Activated CD4-positive, alpha-beta T cell treated with anti-CD3 and anti-CD28 coated beads for 48 hours (primary cell): ENCODE measurements around the gene SIGLEC12.
"Not testable (repeated sequence)": the region's sequence is repeated elsewhere in the genome, so short reads cannot be mapped to it uniquely, and the experiment has no call there.

ENCODE experiments used
- DNase-seq: peaks from one replicate; pipeline ENCODE4 v3.0.0-alpha.2; 2020

SIGLEC12 gene

GRCh38 chr19:51457351-51458013 lies 44.1 kb downstream of the SIGLEC12 start:
- no peak for DNase-seq

GRCh38 chr19:51456541-51457290 lies 44.9 kb downstream of the SIGLEC12 start:
- DNase-seq: no peak

DNA sequence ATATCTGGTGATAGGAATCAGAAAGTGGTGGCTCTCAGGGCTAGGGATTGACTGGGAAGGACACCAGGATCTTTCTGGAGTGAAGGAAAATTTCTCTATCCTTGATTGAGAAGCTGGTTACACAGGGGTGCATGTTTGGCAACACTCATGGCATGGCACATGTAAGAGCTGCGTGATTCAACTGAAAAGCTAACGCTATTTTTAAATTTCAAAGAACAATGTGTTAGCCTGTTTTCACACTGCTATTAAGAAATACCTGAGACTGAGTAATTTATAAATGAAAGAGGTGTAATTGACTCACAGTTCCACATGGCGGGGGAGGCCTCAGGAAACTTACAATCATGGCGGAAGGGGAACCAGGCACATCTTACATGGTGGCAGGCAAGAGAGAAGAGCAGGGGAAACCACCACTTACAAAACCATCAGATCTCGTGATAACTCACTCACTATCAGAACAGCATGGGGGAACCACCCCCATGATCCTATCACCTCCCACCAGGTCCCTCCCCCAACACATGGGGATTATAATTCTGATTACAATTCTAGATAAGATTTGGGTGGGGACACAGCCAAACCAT lies 50.8 kb downstream of the SIGLEC12 start:
- peak; percentile 78 for DNase-seq

- DNase-seq: peak; percentile 75
These were observed 53.1 kb downstream of the SIGLEC12 start for GRCh38 chr19:51448411-51449016.

DNA sequence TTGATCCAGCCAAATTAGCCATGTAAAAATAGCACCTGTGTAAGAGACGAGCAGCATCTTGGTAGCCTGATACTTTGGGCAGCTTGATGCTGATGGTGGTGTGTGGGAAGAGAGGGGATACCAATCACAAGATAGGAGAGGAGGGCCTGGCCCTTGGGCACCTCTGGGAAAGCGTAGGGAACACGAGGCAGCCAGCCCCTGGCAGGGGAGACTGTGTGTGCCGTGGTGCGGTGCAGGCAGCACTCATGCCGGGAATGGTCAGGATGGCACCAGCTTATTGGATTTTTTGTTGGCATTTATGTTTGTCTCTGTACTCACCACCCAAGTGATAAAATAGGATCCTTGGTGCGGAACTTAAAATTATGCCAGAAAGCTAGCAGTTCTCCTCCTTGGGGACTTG lies 53.6 kb downstream of the SIGLEC12 start:
- DNase-seq: no peak

GRCh38 chr19:51447510-51447909 lies 54.1 kb downstream of the SIGLEC12 start:
- not testable (repeated sequence) for DNase-seq

- peak; percentile 93 for DNase-seq
These were observed 59.9 kb downstream of the SIGLEC12 start for GRCh38 chr19:51441410-51442390.
